ENCODE results near the gene UBAC2. TPM values are rescaled to one million over a fixed set of nuclear protein-coding genes. Genes with fewer than 3 reads are reported as not detected.
A peak's percentile ranks its signal among the peaks of the same experiment; 100 is the strongest.

Gene UBAC2
- total RNA-seq, 4 donors from 2014 or later = 67.3 to 111 (median 93.8) TPM

- H3K36me3 ChIP-seq = no peaks in the 10 kb centered on the region
- 91% methylated on average over 13 of the region's 13 CpGs for WGBS
- H3K27me3 ChIP-seq = peaks cover 7% of the 10 kb centered on the region
- no peaks in the 10 kb centered on the region for H3K4me1 ChIP-seq
- H3K27ac ChIP-seq = no peak overlapping the region
- peak; percentile 13 to 44 for DNase-seq (ENCODE audit: low spot score in 2 of 2)
- no peaks in the 10 kb centered on the region for H3K9me3 ChIP-seq
- H3K4me3 ChIP-seq = no peak overlapping the region
- TF ChIP-seq POLR2A (IDR thresholded peaks at IDR 0.05) (no peak), POLR2AphosphoS5 (IDR thresholded peaks at IDR 0.05) (no peak), EP300 (IDR thresholded peaks at IDR 0.05) (no peak), CTCF (IDR thresholded peaks at IDR 0.05) (no peak)
Measured at GRCh38 chr13:99422586-99423220, 222.0 kb downstream of the UBAC2 start.

- H3K27ac ChIP-seq = no peak overlapping the region
- 78% methylated on average over 17 of the region's 18 CpGs for WGBS
- no peak overlapping the region for H3K4me3 ChIP-seq
- no peaks in the 10 kb centered on the region for H3K9me3 ChIP-seq
- H3K27me3 ChIP-seq = peaks cover 7% of the 10 kb centered on the region
- H3K36me3 ChIP-seq = no peaks in the 10 kb centered on the region
- TF ChIP-seq CTCF (IDR thresholded peaks at IDR 0.05) = no peak
- TF ChIP-seq POLR2AphosphoS5 (IDR thresholded peaks at IDR 0.05) = no peak
- no peak for TF ChIP-seq POLR2A (IDR thresholded peaks at IDR 0.05)
- TF ChIP-seq EP300 (IDR thresholded peaks at IDR 0.05) = no peak
- H3K4me1 ChIP-seq = no peaks in the 10 kb centered on the region
- peak in 1 of 2 donors; percentile 75 for DNase-seq (ENCODE audit: low spot score in 2 of 2)
Measured at GRCh38 chr13:99425485-99426341, 225.1 kb downstream of the UBAC2 start.

- Histone ChIP-seq H3K27me3 (peaks cover 5% of the 10 kb centered on the region), H3K4me1 (no peaks in the 10 kb centered on the region), H3K27ac (no peak overlapping the region), H3K4me3 (no peak overlapping the region), H3K36me3 (no peaks in the 10 kb centered on the region), H3K9me3 (no peaks in the 10 kb centered on the region)
- TF ChIP-seq EP300 (IDR thresholded peaks at IDR 0.05) = no peak
- no peak for TF ChIP-seq POLR2A (IDR thresholded peaks at IDR 0.05)
- no peak for TF ChIP-seq CTCF (IDR thresholded peaks at IDR 0.05)
- no peak for TF ChIP-seq POLR2AphosphoS5 (IDR thresholded peaks at IDR 0.05)
- 72% methylated on average over 7 of the region's 7 CpGs for WGBS
- DNase-seq (ENCODE audit: low spot score in 2 of 2) = peak in 1 of 2 donors; percentile 45
Measured at GRCh38 chr13:99426426-99426825, 225.8 kb downstream of the UBAC2 start.

GRCh38 chr13:99429670-99430069, 229.0 kb downstream of the UBAC2 start:
- WGBS = 93% methylated on average over 10 of the region's 10 CpGs
- Histone ChIP-seq H3K4me1 (peaks cover 15% of the 10 kb centered on the region), H3K27me3 (peaks cover 4% of the 10 kb centered on the region), H3K4me3 (no peak overlapping the region), H3K27ac (no peak overlapping the region), H3K36me3 (no peaks in the 10 kb centered on the region), H3K9me3 (no peaks in the 10 kb centered on the region)
- DNase-seq (ENCODE audit: low spot score in 2 of 2) = no peak
- TF ChIP-seq EP300 (IDR thresholded peaks at IDR 0.05) (no peak), POLR2AphosphoS5 (IDR thresholded peaks at IDR 0.05) (no peak), POLR2A (IDR thresholded peaks at IDR 0.05) (no peak), CTCF (IDR thresholded peaks at IDR 0.05) (no peak)

All from suprapubic skin (tissue), 4 donors.